H1 (cell line): ENCODE measurements around the gene HPD. TPM values are rescaled to one million over a fixed set of nuclear protein-coding genes. Genes with fewer than 3 reads are reported as not detected.

ENCODE experiments used
- CTCF ChIA-PET: fragments of 300-600 bp; sonication (Branson Sonifier 250); formaldehyde crosslinking; loops from one replicate; lab custom pipeline; 2021; ENCODE audit not compliant: partially characterized antibody; lab: Charles Lee
- POLR2A ChIA-PET: fragments of 300-600 bp; sonication (Branson Sonifier 250); formaldehyde crosslinking; loops from one replicate; lab custom pipeline; 2021; ENCODE audit warnings: inconsistent platforms; ENCODE audit not compliant: partially characterized antibody; lab: Charles Lee
- DNase-seq, 2 experiments: peaks; one replicate each; pipeline versions ENCODE4 v3.0.0 to v3.0.0-alpha.2; 2010 to 2022; ENCODE audit warnings: low spot score in 2 of 2, low read depth in 1 of 2, mixed read lengths in 1 of 2
- FAIRE-seq: peaks from 2 replicates; lab custom pipeline; 2011; peaks lifted over from hg19 to GRCh38; lab: Jason Lieb, UNC
- H2AFZ ChIP-seq: 2 replicates; pipeline ENCODE4 v1.8.1; 2012; ENCODE audit warnings: low read length, inconsistent platforms
- H2AK5ac ChIP-seq: 2 replicates; pipeline ENCODE4 v1.6.1; 2013; ENCODE audit warnings: low read depth, low read length
- H2BK120ac ChIP-seq: replicated peaks from 2 replicates; pipeline ENCODE3; 2013; ENCODE audit warnings: low read depth, low read length, inconsistent platforms
- H2BK12ac ChIP-seq: 2 replicates; pipeline ENCODE4 v1.6.1; 2013; ENCODE audit warnings: low read depth, low read length
- H2BK15ac ChIP-seq: 2 replicates; pipeline ENCODE4 v1.6.1; 2013; ENCODE audit warnings: low read length
- H2BK20ac ChIP-seq: 2 replicates; pipeline ENCODE4 v1.6.1; 2013; ENCODE audit warnings: low read length
- H2BK5ac ChIP-seq: 2 replicates; pipeline ENCODE4 v1.6.1; 2013; ENCODE audit warnings: low read depth, low read length
- H3K14ac ChIP-seq: 2 replicates; pipeline ENCODE4 v1.6.1; 2013; ENCODE audit warnings: inconsistent platforms; ENCODE audit not compliant: insufficient read length
- H3K18ac ChIP-seq: 2 replicates; pipeline ENCODE4 v1.6.1; 2013; ENCODE audit warnings: low read length; ENCODE audit errors: extremely low read depth
- H3K23ac ChIP-seq: 2 replicates; pipeline ENCODE4 v1.6.1; 2013; ENCODE audit warnings: inconsistent platforms; ENCODE audit not compliant: insufficient read length
- H3K23me2 ChIP-seq: 2 replicates; pipeline ENCODE4 v1.6.1; 2013; ENCODE audit warnings: low read depth, low read length
- H3K27ac ChIP-seq: 2 replicates; pipeline ENCODE4 v1.6.1; 2011; ENCODE audit warnings: low read depth, low read length, inconsistent platforms
- H3K27me3 ChIP-seq, 4 experiments: replicated peaks in 1 of 4; 1 replicate in 1 of 4; 2 replicates in 3 of 4; pipeline versions ENCODE4 v1.6.1 to v1.8.1; 2011 to 2013; ENCODE audit warnings: low read length in 3 of 4, mild to moderate bottlenecking in 3 of 4, inconsistent platforms in 2 of 4, mixed read lengths in 2 of 4, moderate library complexity in 1 of 4; ENCODE audit not compliant: control insufficient read depth in 3 of 4, insufficient read depth in 3 of 4; ENCODE audit errors: extremely low read depth in 1 of 4
- H3K36me3 ChIP-seq, 4 experiments: 2 replicates each; pipeline versions ENCODE4 v1.6.1 to v1.8.1; 2011 to 2013; ENCODE audit warnings: mild to moderate bottlenecking in 4 of 4, low read length in 3 of 4, moderate library complexity in 2 of 4, control low read depth in 1 of 4, inconsistent platforms in 1 of 4; ENCODE audit not compliant: insufficient read depth in 4 of 4, control insufficient read depth in 2 of 4
- H3K4ac ChIP-seq: replicated peaks from 2 replicates; pipeline ENCODE3; 2013; ENCODE audit warnings: low read length, low read depth, mixed read lengths, inconsistent platforms; ENCODE audit not compliant: insufficient read length
- H3K4me1 ChIP-seq, 4 experiments: replicated peaks in 1 of 4; 1 replicate in 1 of 4; 2 replicates in 3 of 4; pipeline versions ENCODE4 v1.6.1 to v1.8.1; 2011 to 2013; ENCODE audit warnings: low read length in 3 of 4, inconsistent platforms in 2 of 4, mixed read lengths in 1 of 4; ENCODE audit not compliant: insufficient read depth in 4 of 4, control insufficient read depth in 3 of 4
- H3K4me2 ChIP-seq, 2 experiments: 2 replicates each; pipeline versions ENCODE4 v1.6.1 to v1.8.1; 2011 to 2013; ENCODE audit warnings: low read depth in 2 of 2, low read length in 2 of 2, control low read depth in 1 of 2, inconsistent platforms in 1 of 2, mild to moderate bottlenecking in 1 of 2; ENCODE audit not compliant: insufficient read depth in 1 of 2
- H3K4me3 ChIP-seq, 4 experiments: fragments of 200-600, 300-600 bp in 1 of 4; sonication (generic), shearing (Covaris generic), sonication (Bioruptor Twin) in 1 of 4; 2 replicates each; pipeline versions ENCODE4 v1.5.1 to v1.8.1; 2011 to 2016; ENCODE audit warnings: low read length in 4 of 4, low read depth in 3 of 4, control low read depth in 2 of 4, inconsistent platforms in 2 of 4, mild to moderate bottlenecking in 2 of 4, mixed read lengths in 1 of 4, moderate library complexity in 1 of 4; ENCODE audit not compliant: insufficient read depth in 2 of 4; ENCODE audit errors: extremely low read depth in 1 of 4
- H3K56ac ChIP-seq: replicated peaks from 2 replicates; pipeline ENCODE3; 2013; ENCODE audit warnings: low read depth, mild to moderate bottlenecking, mixed read lengths, low read length, inconsistent platforms; ENCODE audit not compliant: insufficient read length
- H3K79me1 ChIP-seq: 2 replicates; pipeline ENCODE4 v1.6.1; 2013; ENCODE audit warnings: low read depth, low read length, control low read depth
- H3K79me2 ChIP-seq, 2 experiments: 2 replicates each; pipeline versions ENCODE4 v1.6.1 to v1.8.1; 2012 to 2013; ENCODE audit warnings: low read length in 2 of 2, mild to moderate bottlenecking in 2 of 2, inconsistent platforms in 1 of 2; ENCODE audit not compliant: insufficient read depth in 2 of 2, control insufficient read depth in 1 of 2
- H3K9ac ChIP-seq, 4 experiments: replicated peaks in 1 of 4; 1 replicate in 1 of 4; 2 replicates in 3 of 4; pipeline versions ENCODE4 v1.6.1 to v1.8.1; 2011 to 2013; ENCODE audit warnings: low read depth in 3 of 4, low read length in 3 of 4, control low read depth in 2 of 4, mild to moderate bottlenecking in 2 of 4, moderate library complexity in 2 of 4, inconsistent platforms in 1 of 4; ENCODE audit errors: extremely low read depth in 1 of 4
- H3K9me3 ChIP-seq, 2 experiments: 2 replicates each; pipeline versions ENCODE4 v1.6.1 to v1.8.1; 2012 to 2013; ENCODE audit warnings: mild to moderate bottlenecking in 2 of 2, moderate library complexity in 2 of 2, control low read depth in 1 of 2, inconsistent platforms in 1 of 2, low read depth in 1 of 2, low read length in 1 of 2, mixed read lengths in 1 of 2; ENCODE audit not compliant: insufficient read depth in 2 of 2
- H4K20me1 ChIP-seq, 2 experiments: replicated peaks in 1 of 2; 2 replicates each; pipeline versions ENCODE3 to v1.8.1; 2011 to 2013; ENCODE audit warnings: inconsistent platforms in 2 of 2, low read length in 2 of 2, mild to moderate bottlenecking in 1 of 2; ENCODE audit not compliant: insufficient read depth in 2 of 2, control insufficient read depth in 1 of 2
- H4K5ac ChIP-seq: 2 replicates; pipeline ENCODE4 v1.6.1; 2013; ENCODE audit warnings: low read length, low read depth, mixed read lengths, inconsistent platforms; ENCODE audit not compliant: insufficient read length
- H4K8ac ChIP-seq: 2 replicates; pipeline ENCODE4 v1.8.0; 2013; ENCODE audit warnings: mild to moderate bottlenecking, moderate library complexity, low read length, inconsistent platforms; ENCODE audit not compliant: insufficient read depth; ENCODE audit errors: extremely low read depth
- H4K91ac ChIP-seq: replicated peaks from 2 replicates; pipeline ENCODE3; 2013; ENCODE audit warnings: low read length, mixed read lengths, inconsistent platforms; ENCODE audit not compliant: insufficient read length
- ASH2L ChIP-seq: fragments of 200-600, 300-600 bp; sonication (generic); IDR thresholded peaks from one replicate; pipeline ENCODE4 v1.7.1; 2017; ENCODE audit warnings: low read length
- ATF2 ChIP-seq: IDR thresholded peaks from 2 replicates; pipeline ENCODE4 v1.6.1; 2012; ENCODE audit warnings: low read length, inconsistent platforms
- BRCA1 ChIP-seq: IDR thresholded peaks from 2 replicates; pipeline ENCODE4 v1.6.1; 2012; ENCODE audit warnings: low read depth, low read length, improper control_type of control experiment
- EGR1 ChIP-seq: IDR thresholded peaks from 2 replicates; pipeline ENCODE4 v1.6.1; 2011; ENCODE audit warnings: low read depth, low read length, borderline replicate concordance
- EP300 ChIP-seq, 2 experiments: IDR thresholded peaks; 1 replicate in 1 of 2; 2 replicates in 1 of 2; pipeline ENCODE4 v1.6.1; 2011 to 2012; ENCODE audit warnings: low read depth in 2 of 2, low read length in 2 of 2, mild to moderate bottlenecking in 2 of 2, borderline replicate concordance in 1 of 2, inconsistent platforms in 1 of 2, moderate library complexity in 1 of 2
- HDAC2 ChIP-seq, 2 experiments: fragments of 300-600 bp in 1 of 2; sonication (generic) in 1 of 2; IDR thresholded peaks; 2 replicates each; pipeline ENCODE4 v1.6.1; 2011 to 2012; ENCODE audit warnings: low read depth in 2 of 2, low read length in 2 of 2, mild to moderate bottlenecking in 2 of 2, moderate library complexity in 2 of 2, borderline replicate concordance in 1 of 2, inconsistent platforms in 1 of 2
- JUND ChIP-seq: IDR thresholded peaks from 2 replicates; pipeline ENCODE4 v1.6.1; 2011; ENCODE audit warnings: mild to moderate bottlenecking, improper control_type of control experiment, low read length
- MAFK ChIP-seq: IDR thresholded peaks from 2 replicates; pipeline ENCODE4 v1.6.1; 2012; ENCODE audit warnings: low read depth, mild to moderate bottlenecking, improper control_type of control experiment, low read length
- NANOG ChIP-seq: IDR thresholded peaks from 2 replicates; pipeline ENCODE4 v1.6.1; 2011; ENCODE audit warnings: low read length, low read depth, mild to moderate bottlenecking, inconsistent platforms; ENCODE audit not compliant: insufficient read depth, poor library complexity, severe bottlenecking
- NRF1 ChIP-seq: IDR thresholded peaks from 2 replicates; pipeline ENCODE4 v1.6.1; 2011; ENCODE audit warnings: mild to moderate bottlenecking, low read depth, low read length, improper control_type of control experiment
- PHF8 ChIP-seq: fragments of 200-600 bp; sonication (generic); conservative IDR thresholded peaks from 2 replicates; pipeline ENCODE4 v1.7.1; 2012; ENCODE audit warnings: low read depth, mild to moderate bottlenecking, inconsistent platforms, low read length, moderate library complexity
- WGBS, 2 experiments: shearing (Covaris generic) in 1 of 2; methylation state at CpG; one replicate each; pipeline versions ENCODE4 v1.1.6 to v1.1.7; 2013 to 2015; ENCODE audit warnings: low lambda C conversion rate in 2 of 2, mixed read lengths in 2 of 2, inconsistent platforms in 1 of 2, low coverage in 1 of 2, missing lambda C conversion rate in 1 of 2; ENCODE audit not compliant: insufficient replicate concordance in 2 of 2, insufficient coverage in 1 of 2, insufficient read length in 1 of 2; ENCODE audit errors: extremely low coverage in 1 of 2, missing lambda C conversion rate in 1 of 2; 5-methylcytosine and 5-hydroxymethylcytosine counted together
- polyA plus RNA-seq, 7 experiments: library from polyadenylated mRNA; depleted of rRNA in 3 of 7; stranded (reverse) in 5 of 7; unstranded in 2 of 7; fragments of >200 nt in 5 of 7; fragments of 200-250 nt in 2 of 7; gene quantifications; 1 replicate in 5 of 7; 2 replicates in 1 of 7; 4 replicates in 1 of 7; pipeline versions ENCODE4 v1.2.1 to v1.2.3, GENCODE V29; 2011 to 2013; ENCODE audit warnings: missing spikeins in 2 of 7, mixed read lengths in 2 of 7
- total RNA-seq: library from RNA; stranded (reverse); fragmentation: NEBNext Ultra II Directional; extraction: Animal tissue kit (Norgen Biotek cat#: 25700); gene quantifications from 2 replicates; pipeline ENCODE4 v1.2.1, GENCODE V29; 2021

Gene HPD
- total and polyA plus RNA-seq, 2 of the 8 experiments (the other 6 are each of a cell fraction or from before 2014, with no cell fraction given): 0.48 to 0.56 TPM

GRCh38 chr12:121815263-121815662 lies 43.4 kb downstream of the HPD start:
- CTCF ChIA-PET: interaction anchor here (0.6 to 14.5 kb wide), 6 partner anchors 9 to 337 kb away, joined by 3 to 163 read pairs (median 5); partner anchors contain the start of gene RHOF
- Histone ChIP-seq H2AFZ (no peak overlapping the region), H3K23ac (no peak overlapping the region), H3K23me2 (peaks cover 9% of the 10 kb centered on the region), H3K14ac (no peak overlapping the region), H4K20me1 (peaks cover 0 to 16% of the 10 kb centered on the region in 2 experiments), H2AK5ac (no peak overlapping the region), H4K8ac (no peak overlapping the region; the same call in 1 of the 2 replicates), H2BK12ac (no peak overlapping the region), H3K27ac (no peak overlapping the region), H3K18ac (no peak overlapping the region), H2BK20ac (no peak overlapping the region), H2BK120ac (no peak overlapping the region), H3K4me3 (no peak overlapping the region), H4K91ac (no peak overlapping the region), H2BK5ac (no peak overlapping the region), H2BK15ac (no peak overlapping the region), H3K79me2 (peaks cover 0 to 27% of the 10 kb centered on the region in 2 experiments; a peak in 2 of 4 replicates), H3K56ac (no peak overlapping the region), H3K27me3 (no peaks in the 10 kb centered on the region), H3K4me1 (peaks cover 4 to 23% (median 14%) of the 10 kb centered on the region in 4 experiments), H3K4me2 (no peak overlapping the region), H3K4ac (no peak overlapping the region), H3K9ac (no peak overlapping the region), H4K5ac (no peak overlapping the region), H3K79me1 (peaks cover 10% of the 10 kb centered on the region), H3K9me3 (no peaks in the 10 kb centered on the region), H3K36me3 (peaks cover 8 to 39% (median 26%) of the 10 kb centered on the region in 4 experiments)
- POLR2A ChIA-PET: interaction anchor here (1.2 to 2.4 kb wide), 8 partner anchors 9 to 83 kb away, joined by 3 to 12 read pairs (median 8); no protein-coding TSS in a partner anchor
- DNase-seq (no peak), FAIRE-seq (no peak)
- 89% methylated on average over 8 of the region's 8 CpGs; no CpG with 5 or more reads in 1 of the 2 experiments for WGBS, 2 experiments
- no peak for TF ChIP-seq NANOG
- TF ChIP-seq JUND: no peak
- no peak for TF ChIP-seq EGR1
- TF ChIP-seq MAFK: no peak
- no peak for TF ChIP-seq ASH2L
- TF ChIP-seq EP300 (IDR thresholded peaks at IDR 0.05; ENCODE audit: borderline replicate concordance in 1 of 2, low read depth in 2 of 2, low read length in 2 of 2): no peak
- TF ChIP-seq HDAC2 (IDR thresholded peaks at IDR 0.05; ENCODE audit: borderline replicate concordance in 1 of 2, low read depth in 2 of 2, low read length in 2 of 2): no peak
- no peak for TF ChIP-seq ATF2
- TF ChIP-seq NRF1: no peak
- no peak for TF ChIP-seq PHF8
- TF ChIP-seq BRCA1: no peak
